Bronchial epithelial cell (primary cell): ENCODE results near the gene CD22. TPM values are rescaled to one million over a fixed set of nuclear protein-coding genes. Genes with fewer than 3 reads are reported as not detected.

Source experiments
- DNase-seq: peaks from one replicate; pipeline ENCODE4 v3.0.0-alpha.2; 2010; ENCODE audit warnings: low read depth
- FAIRE-seq: peaks from 2 replicates; lab custom pipeline; 2011; peaks lifted over from hg19 to GRCh38; lab: Jason Lieb, UNC
- H3K27me3 ChIP-seq: 2 replicates; pipeline ENCODE4 v1.5.1; 2011; ENCODE audit warnings: low read length; ENCODE audit not compliant: control insufficient read depth, insufficient read depth
- H3K36me3 ChIP-seq: 2 replicates; pipeline ENCODE4 v1.5.1; 2011; ENCODE audit warnings: low read length; ENCODE audit not compliant: control insufficient read depth, insufficient read depth
- H3K4me3 ChIP-seq: 2 replicates; pipeline ENCODE4 v1.5.1; 2011; ENCODE audit warnings: mild to moderate bottlenecking, low read depth, low read length, control low read depth
- CTCF ChIP-seq: IDR thresholded peaks from 2 replicates; pipeline ENCODE4 v1.5.1; 2011; ENCODE audit warnings: mild to moderate bottlenecking, moderate library complexity, low read length, control low read depth, inconsistent platforms; ENCODE audit not compliant: insufficient read depth, severe bottlenecking
- total RNA-seq: library from RNA; depleted of rRNA; stranded (reverse); fragments of >200 nt; gene quantifications from 2 replicates; pipeline ENCODE4 v1.2.1, GENCODE V29; 2014

The CD22 gene
- total RNA-seq, 1 donor from 2014 or later: 0.53 TPM

- no peaks in the 10 kb centered on the region for H3K27me3 ChIP-seq
- FAIRE-seq (no peak), DNase-seq (no peak)
- H3K36me3 ChIP-seq: no peaks in the 10 kb centered on the region
- TF ChIP-seq CTCF: no peak
- H3K4me3 ChIP-seq: no peak overlapping the region
These were observed 66.6 kb downstream of the CD22 start for GRCh38 chr19:35395382-35396199.

GRCh38 chr19:35396240-35396885 is 67.4 kb downstream of the CD22 start:
- Histone ChIP-seq H3K36me3 (no peaks in the 10 kb centered on the region), H3K27me3 (no peaks in the 10 kb centered on the region), H3K4me3 (no peak overlapping the region)
- no peak for TF ChIP-seq CTCF
- FAIRE-seq (no peak), DNase-seq (no peak)

Other genes starting within 250 kb of the CD22 start
- 309 and 548 TPM in 2 replicates for gene FXYD3, start 213.4 kb upstream of the CD22 start, total RNA-seq
- gene LGI4, start 194.1 kb upstream of the CD22 start, total RNA-seq: not detected in 2 replicates
- gene FXYD1, start 190.4 kb upstream of the CD22 start, total RNA-seq: not detected in 2 replicates
- gene FXYD7, start 185.9 kb upstream of the CD22 start, total RNA-seq: not detected in 2 replicates
- gene FXYD5, start 174.5 kb upstream of the CD22 start, total RNA-seq: 11.3 and 12.4 TPM in 2 replicates
- gene FAM187B, start 100.4 kb upstream of the CD22 start, total RNA-seq: not detected in 2 replicates
- gene LSR, start 80.2 kb upstream of the CD22 start, total RNA-seq: 11.3 and 27.0 TPM in 2 replicates
- 60.8 and 67.3 TPM in 2 replicates for gene USF2, start 60.2 kb upstream of the CD22 start, total RNA-seq
- not detected in 2 replicates for gene HAMP, start 46.7 kb upstream of the CD22 start, total RNA-seq
- not detected in 2 replicates for gene MAG, start 37.0 kb upstream of the CD22 start, total RNA-seq
- gene FFAR1, start 18.7 kb downstream of the CD22 start, total RNA-seq: not detected in 2 replicates
- gene FFAR3, start 29.3 kb downstream of the CD22 start, total RNA-seq: not detected in 2 replicates
- gene GPR42, start 41.9 kb downstream of the CD22 start, total RNA-seq: not detected in 2 replicates
- gene FFAR2, start 119.1 kb downstream of the CD22 start, total RNA-seq: not detected in 2 replicates
- gene KRTDAP, start 161.3 kb downstream of the CD22 start, total RNA-seq: 1.4 TPM in 1 of 2 replicates, not detected in the other
- gene DMKN, start 184.5 kb downstream of the CD22 start, total RNA-seq: 97.4 and 269 TPM in 2 replicates
- 9.5 and 107 TPM in 2 replicates for gene SBSN, start 199.1 kb downstream of the CD22 start, total RNA-seq
- not detected in 2 replicates for gene GAPDHS, start 204.3 kb downstream of the CD22 start, total RNA-seq
- gene TMEM147, start 216.4 kb downstream of the CD22 start, total RNA-seq: 136 and 163 TPM in 2 replicates
- gene ATP4A, start 234.5 kb downstream of the CD22 start, total RNA-seq: not detected in 2 replicates